Hepatocyte (in vitro differentiated cells): ENCODE measurements around the gene BSN. TPM values are rescaled to one million over a fixed set of nuclear protein-coding genes. Genes with fewer than 3 reads are reported as not detected.

Experiments
- DNase-seq: peaks from one replicate; pipeline ENCODE4 v3.0.0-alpha.2; 2016; ENCODE audit warnings: low spot score
- H2AFZ ChIP-seq: fragments of 200-600 bp; sonication (generic); 2 replicates; pipeline ENCODE4 v1.6.0; 2016; ENCODE audit warnings: antibody characterized with exemption, mild to moderate bottlenecking
- H3K27ac ChIP-seq: fragments of 200-600 bp; sonication (generic); 2 replicates; pipeline ENCODE4 v1.5.1; 2016; ENCODE audit warnings: mild to moderate bottlenecking
- H3K27me3 ChIP-seq: fragments of 200-600 bp; sonication (generic); 2 replicates; pipeline ENCODE4 v1.6.1; 2016
- H3K36me3 ChIP-seq: fragments of 200-600 bp; sonication (generic); replicated peaks from 2 replicates; pipeline ENCODE4 v1.5.1; 2016; ENCODE audit warnings: low read depth; ENCODE audit not compliant: insufficient read depth
- H3K4me1 ChIP-seq: fragments of 200-600 bp; sonication (generic); 2 replicates; pipeline ENCODE4 v1.5.1; 2016; ENCODE audit warnings: mild to moderate bottlenecking, moderate library complexity; ENCODE audit not compliant: insufficient read depth
- H3K4me2 ChIP-seq: fragments of 200-600 bp; sonication (generic); 2 replicates; pipeline ENCODE4 v1.6.0; 2016
- H3K4me3 ChIP-seq: fragments of 200-600 bp; sonication (generic); 2 replicates; pipeline ENCODE4 v1.5.1; 2016; ENCODE audit warnings: mild to moderate bottlenecking
- H3K79me2 ChIP-seq: fragments of 200-600 bp; sonication (generic); 2 replicates; pipeline ENCODE4 v1.6.0; 2017; ENCODE audit warnings: mild to moderate bottlenecking
- H3K9me2 ChIP-seq: fragments of 200-600 bp; sonication (generic); replicated peaks from 2 replicates; pipeline ENCODE4 v1.6.0; 2017; ENCODE audit warnings: mild to moderate bottlenecking; ENCODE audit not compliant: insufficient read depth
- H3K9me3 ChIP-seq: fragments of 200-600 bp; sonication (generic); 2 replicates; pipeline ENCODE4 v1.5.1; 2016; ENCODE audit warnings: low read depth, mild to moderate bottlenecking
- H4K20me1 ChIP-seq: fragments of 200-600 bp; sonication (generic); 2 replicates; pipeline ENCODE4 v1.6.0; 2016; ENCODE audit warnings: mild to moderate bottlenecking; ENCODE audit not compliant: insufficient read depth, poor library complexity, severe bottlenecking
- CTCF ChIP-seq: fragments of 200-600 bp; sonication (generic); IDR thresholded peaks from 2 replicates; pipeline ENCODE4 v1.5.1; 2016; ENCODE audit warnings: antibody characterized with exemption, mild to moderate bottlenecking; ENCODE audit not compliant: poor library complexity
- EZH2 ChIP-seq: fragments of 200-600 bp; sonication (generic); IDR thresholded peaks from 2 replicates; pipeline ENCODE4 v1.6.1; 2016; ENCODE audit warnings: antibody characterized with exemption, mild to moderate bottlenecking, borderline replicate concordance
- EZH2phosphoT487 ChIP-seq: fragments of 200-600 bp; sonication (generic); IDR thresholded peaks from one replicate; pipeline ENCODE4 v1.6.1; 2018; ENCODE audit warnings: antibody characterized with exemption, mild to moderate bottlenecking, low read depth, moderate library complexity; ENCODE audit not compliant: unreplicated experiment, severe bottlenecking
- WGBS: methylation state at CpG from one replicate; pipeline ENCODE4 v1.1.6; 2016; ENCODE audit warnings: low lambda C conversion rate; ENCODE audit errors: missing lambda C conversion rate; 5-methylcytosine and 5-hydroxymethylcytosine counted together
- polyA plus RNA-seq: library from polyadenylated mRNA; unstranded; fragments of >200 nt; fragmentation: Nextera tagmentation; extraction: Ambion mirVana; gene quantifications from 2 replicates; pipeline ENCODE4 v1.2.1, GENCODE V29; 2016
- total RNA-seq: library from RNA; depleted of rRNA; stranded (reverse); fragments of >200 nt; gene quantifications from 2 replicates; pipeline ENCODE4 v1.2.3, GENCODE V29; 2014

BSN gene
- total and polyA plus RNA-seq, 2 experiments from 2014 or later: 0.37 to 0.44 TPM

- H3K27me3 ChIP-seq: no peaks in the 10 kb centered on the region
- TF ChIP-seq EZH2phosphoT487 (no peak), CTCF (no peak), EZH2 (no peak)
- H3K79me2 ChIP-seq: no peaks in the 10 kb centered on the region
- DNase-seq: no peak
- no peak overlapping the region for H3K4me2 ChIP-seq
- H3K9me3 ChIP-seq: no peaks in the 10 kb centered on the region
- H3K4me3 ChIP-seq: no peak overlapping the region
- no peaks in the 10 kb centered on the region for H3K36me3 ChIP-seq
- peak overlapping the region; percentile 86 for H3K27ac ChIP-seq
- H3K9me2 ChIP-seq: no peaks in the 10 kb centered on the region
- peaks cover 5% of the 10 kb centered on the region for H3K4me1 ChIP-seq
- no peak overlapping the region for H2AFZ ChIP-seq
- H4K20me1 ChIP-seq: no peaks in the 10 kb centered on the region
- whole genome bisulfite sequencing: 92% methylated on average over 1 of the region's 1 CpG
Measured at GRCh38 chr3:49616061-49616460, 61.8 kb downstream of the BSN start.

GRCh38 chr3:49616491-49616941 is 62.2 kb downstream of the BSN start:
- peak overlapping the region; percentile 86 for H3K27ac ChIP-seq
- no peaks in the 10 kb centered on the region for H3K27me3 ChIP-seq
- no peaks in the 10 kb centered on the region for H3K79me2 ChIP-seq
- H3K9me2 ChIP-seq: no peaks in the 10 kb centered on the region
- 58% methylated on average over 6 of the region's 6 CpGs for WGBS
- H3K9me3 ChIP-seq: no peaks in the 10 kb centered on the region
- H3K4me3 ChIP-seq: no peak overlapping the region
- peak; percentile 70 for DNase-seq
- H2AFZ ChIP-seq: no peak overlapping the region
- TF ChIP-seq EZH2 (no peak), CTCF (no peak), EZH2phosphoT487 (no peak)
- H3K4me2 ChIP-seq: no peak overlapping the region
- peaks cover 5% of the 10 kb centered on the region for H3K4me1 ChIP-seq
- no peaks in the 10 kb centered on the region for H3K36me3 ChIP-seq
- no peaks in the 10 kb centered on the region for H4K20me1 ChIP-seq

- no peaks in the 10 kb centered on the region for H4K20me1 ChIP-seq
- 91% methylated on average over 7 of the region's 7 CpGs for WGBS
- H3K9me3 ChIP-seq: no peaks in the 10 kb centered on the region
Measured at GRCh38 chr3:49617390-49618013, 63.2 kb downstream of the BSN start.

More at GRCh38 chr3:49617390-49618013, 63.2 kb downstream of the BSN start:
- peaks cover 5% of the 10 kb centered on the region for H3K4me1 ChIP-seq
- no peaks in the 10 kb centered on the region for H3K79me2 ChIP-seq
- no peaks in the 10 kb centered on the region for H3K27me3 ChIP-seq
- H3K4me3 ChIP-seq: no peak overlapping the region
- no peak for TF ChIP-seq EZH2phosphoT487
- no peak for TF ChIP-seq CTCF
- TF ChIP-seq EZH2: no peak
- no peak overlapping the region for H3K4me2 ChIP-seq
- no peak for DNase-seq
- no peaks in the 10 kb centered on the region for H3K36me3 ChIP-seq
- H2AFZ ChIP-seq: no peak overlapping the region
- H3K27ac ChIP-seq: no peak overlapping the region
- no peaks in the 10 kb centered on the region for H3K9me2 ChIP-seq
